ENCODE measurements around the gene NOC4L. TPM values are rescaled to one million over a fixed set of nuclear protein-coding genes. Genes with fewer than 3 reads are reported as not detected.
"Not testable (repeated sequence)": the region's sequence is repeated elsewhere in the genome, so short reads cannot be mapped to it uniquely, and the experiment has no call there.

The NOC4L gene
- total RNA-seq, 1 donor from 2014 or later, result 9.5 TPM

GRCh38 chr12:132186857-132187620 is 42.8 kb downstream of the NOC4L start:
- DNase-seq (no peak), ATAC-seq (ENCODE audit: poor library complexity) (no peak)
- intact Hi-C loops (cut with DNase I), result no loop called here

DNA sequence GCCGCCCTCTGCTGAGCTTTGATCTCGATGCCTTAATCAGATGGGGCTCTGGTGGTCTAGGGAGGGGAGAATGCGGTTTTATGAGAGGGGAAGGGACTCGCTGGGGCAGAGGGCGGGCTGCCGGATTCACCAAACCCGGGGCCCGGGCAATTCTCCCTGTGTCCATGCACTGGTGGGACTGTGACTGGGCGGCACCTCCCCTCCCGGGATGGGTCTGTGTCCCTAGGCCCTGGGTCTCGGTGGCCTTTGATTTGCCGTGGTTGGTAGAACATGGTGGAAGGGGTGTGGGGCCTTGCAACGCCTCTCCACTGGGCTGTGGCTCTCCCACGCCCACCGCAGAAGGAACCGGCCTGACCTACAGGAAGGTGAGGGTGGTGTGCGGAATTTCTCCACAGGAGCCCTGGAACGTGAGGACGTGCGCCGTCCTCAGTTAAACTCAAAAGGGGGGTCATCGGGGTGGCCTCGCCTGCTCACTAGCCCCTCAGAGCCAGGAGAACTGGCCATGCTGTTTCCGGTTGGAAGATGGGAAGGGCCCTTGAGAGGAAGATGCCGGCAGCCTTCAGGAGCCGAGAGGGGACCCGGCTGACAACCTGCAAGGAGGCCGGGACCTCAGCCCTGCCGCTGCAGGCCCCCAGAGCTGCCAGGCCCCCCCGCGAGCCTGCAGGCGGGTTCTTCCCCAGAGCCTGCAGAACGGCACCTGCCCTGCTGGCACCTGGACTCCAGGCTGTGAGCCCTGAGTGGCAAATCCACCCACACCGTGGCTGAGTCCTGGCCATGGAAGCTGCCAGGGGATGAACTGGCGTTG is 43.6 kb downstream of the NOC4L start:
- ATAC-seq (ENCODE audit: poor library complexity), result no peak
- intact Hi-C loops (cut with DNase I), result no loop called here
- DNase-seq, result no peak

DNA sequence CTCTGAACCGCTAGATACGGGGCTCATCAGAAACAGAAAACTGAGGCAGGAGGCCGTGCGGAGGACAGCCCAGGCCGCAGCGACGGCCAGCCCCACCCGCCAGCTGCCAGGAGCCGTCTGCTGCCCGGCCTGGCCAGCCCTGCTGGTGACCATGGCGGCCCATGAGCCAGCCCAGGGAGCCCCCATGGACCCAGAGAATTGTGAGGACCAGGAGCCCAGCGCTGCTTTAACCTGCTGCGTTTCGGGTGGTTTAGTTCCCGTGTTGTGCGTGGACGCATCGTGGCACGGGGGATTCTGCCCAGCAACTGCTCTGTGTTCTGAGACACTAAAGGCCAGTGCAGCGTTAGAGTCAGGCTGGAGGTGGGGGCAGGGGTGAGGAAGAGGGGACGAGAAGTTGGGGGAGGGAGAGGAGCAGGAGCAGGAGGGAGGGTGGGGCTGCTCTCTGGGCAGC is 44.2 kb downstream of the NOC4L start:
- ATAC-seq (ENCODE audit: poor library complexity) (no peak), DNase-seq (no peak)
- intact Hi-C loops (cut with DNase I), result no loop called here

GRCh38 chr12:132188916-132189325 is 44.7 kb downstream of the NOC4L start:
- no peak for DNase-seq
- intact Hi-C loops (cut with DNase I), result no loop called here

GRCh38 chr12:132189378-132190011 is 45.2 kb downstream of the NOC4L start:
- ATAC-seq (ENCODE audit: poor library complexity), result peak; percentile 98
- intact Hi-C loops (cut with DNase I), result no loop called here
- peak; percentile 96 for DNase-seq

More at GRCh38 chr12:132188916-132189325, 44.7 kb downstream of the NOC4L start:
- no peak for ATAC-seq (ENCODE audit: poor library complexity)

GRCh38 chr12:132190012-132190755 is 45.9 kb downstream of the NOC4L start:
- intact Hi-C loops (cut with DNase I), result no loop called here
- peak; percentile 31 for ATAC-seq (ENCODE audit: poor library complexity)
- DNase-seq, result peak; percentile 53

DNA sequence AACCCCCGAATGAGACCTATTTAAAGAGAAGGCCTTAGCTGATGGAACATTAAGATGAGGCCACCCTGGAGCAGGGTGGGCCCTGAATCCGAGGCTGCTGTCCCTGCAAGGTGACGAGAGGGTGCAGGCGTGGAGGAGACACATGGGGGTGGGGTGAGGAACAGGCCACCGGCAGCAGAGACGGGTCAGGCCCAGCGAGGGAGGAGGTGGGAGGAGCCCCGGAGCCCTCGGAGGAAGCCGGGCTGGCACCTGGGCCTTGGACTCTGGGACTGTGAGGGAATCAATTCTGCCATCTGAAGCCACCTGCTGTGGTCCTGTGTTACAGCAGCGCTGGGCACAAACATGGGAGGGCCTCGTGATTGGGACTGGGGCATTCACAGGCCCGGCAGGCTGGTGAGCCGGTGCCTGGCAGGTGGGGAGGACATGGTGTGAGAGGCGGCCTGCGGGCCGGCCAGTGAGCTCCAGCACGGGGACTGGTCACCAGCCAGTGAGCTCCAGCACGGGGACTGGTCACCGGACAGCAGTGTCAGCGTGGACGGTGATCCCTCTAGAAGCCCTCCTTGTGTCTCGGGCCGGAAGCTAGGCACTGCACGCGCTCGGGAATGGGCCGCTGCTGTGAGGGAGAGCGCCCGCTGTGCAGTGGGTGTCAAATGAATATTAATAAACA is 46.7 kb downstream of the NOC4L start:
- intact Hi-C loops (cut with DNase I), result no loop called here
- ATAC-seq (ENCODE audit: poor library complexity) (no peak), DNase-seq (no peak)

DNA sequence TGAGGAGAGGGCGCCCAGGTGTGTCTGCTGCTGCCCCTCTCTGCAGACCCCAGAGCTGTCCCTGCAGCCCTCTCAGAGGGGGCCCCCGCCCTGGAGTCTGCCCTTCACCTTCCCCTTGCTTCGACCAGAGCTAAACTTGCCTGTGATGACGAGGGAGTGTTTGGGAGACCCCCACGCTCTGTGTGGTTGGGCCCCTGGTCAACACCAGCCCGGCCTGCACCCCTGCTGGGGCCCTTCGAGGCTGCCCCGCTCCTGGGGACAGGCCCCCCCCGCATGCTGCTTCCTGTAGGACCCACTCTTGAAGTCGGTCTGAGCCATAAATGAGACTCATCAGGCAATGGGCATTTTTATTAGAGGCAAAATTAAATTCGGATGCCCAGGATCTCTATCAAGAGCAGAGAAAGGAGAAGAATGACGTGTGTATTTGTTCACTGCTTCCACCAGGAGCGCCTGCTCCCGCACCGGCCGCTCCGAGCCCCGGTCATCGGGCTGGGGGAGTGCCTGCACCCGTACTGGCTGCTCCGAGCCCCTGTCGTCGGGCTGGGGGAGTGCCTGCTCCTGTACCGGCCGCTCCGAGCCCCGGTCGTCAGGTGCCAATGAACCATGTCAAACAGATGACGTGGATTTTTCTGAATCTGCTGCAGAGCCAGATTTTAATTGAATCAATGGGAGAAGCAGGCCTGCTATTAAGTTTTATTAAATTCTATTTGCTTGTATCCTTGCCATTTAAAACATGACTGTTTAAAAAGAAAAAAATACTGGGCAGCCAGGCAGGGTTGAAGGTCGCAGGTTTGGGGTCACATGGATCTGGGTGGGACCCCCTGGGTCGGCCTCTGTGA is 47.7 kb downstream of the NOC4L start:
- intact Hi-C loops (cut with DNase I), result no loop called here
- ATAC-seq (ENCODE audit: poor library complexity) (no peak), DNase-seq (no peak)

DNA sequence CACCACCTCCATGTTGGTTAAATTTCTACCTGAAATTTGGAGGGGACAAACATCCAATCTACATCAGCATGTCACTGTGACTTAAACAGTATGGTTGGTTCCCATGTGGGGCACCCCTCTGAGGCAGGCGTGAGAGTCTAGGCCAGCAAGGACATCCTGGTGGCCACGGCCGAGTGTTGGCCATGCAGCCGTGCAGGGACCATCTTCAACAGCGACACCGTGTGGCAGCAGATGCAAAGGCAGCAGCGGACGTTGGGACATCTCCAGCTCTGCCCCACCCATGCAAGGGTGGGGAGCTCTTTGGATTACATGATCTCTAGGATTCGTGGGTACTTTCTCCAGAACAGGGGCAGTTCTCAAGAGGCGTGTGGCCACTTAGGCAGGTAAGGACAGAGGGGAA is 49.8 kb downstream of the NOC4L start:
- intact Hi-C loops (cut with DNase I), result no loop called here
- DNase-seq (no peak), ATAC-seq (ENCODE audit: poor library complexity) (no peak)

DNA sequence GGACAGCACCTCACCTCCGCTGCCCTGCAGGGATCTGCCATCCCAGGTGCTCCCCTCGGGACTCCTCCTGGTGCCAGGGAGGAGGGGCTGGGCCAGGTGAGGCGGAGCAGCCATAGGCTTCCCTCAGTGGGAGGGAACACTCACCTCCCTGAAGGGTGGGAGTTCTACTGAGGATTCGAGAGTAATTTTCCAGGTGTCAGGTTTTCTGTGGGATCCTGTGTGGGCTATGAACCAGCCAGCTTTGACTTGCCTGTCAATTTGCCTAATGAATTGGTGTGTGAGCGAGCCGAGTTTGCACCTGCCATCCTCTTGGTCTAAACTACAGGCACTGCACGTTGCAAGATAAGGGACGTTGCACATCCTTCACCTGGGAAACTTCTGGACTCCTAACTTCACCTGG is 50.3 kb downstream of the NOC4L start:
- DNase-seq, result no peak
- intact Hi-C loops (cut with DNase I), result no loop called here

GRCh38 chr12:132195242-132195641 is 51.0 kb downstream of the NOC4L start:
- ATAC-seq (ENCODE audit: poor library complexity); DNase-seq; intact Hi-C loops (cut with DNase I): not testable (repeated sequence)

More for the DNA sequence above, 50.3 kb downstream of the NOC4L start:
- ATAC-seq (ENCODE audit: poor library complexity), result no peak

DNA sequence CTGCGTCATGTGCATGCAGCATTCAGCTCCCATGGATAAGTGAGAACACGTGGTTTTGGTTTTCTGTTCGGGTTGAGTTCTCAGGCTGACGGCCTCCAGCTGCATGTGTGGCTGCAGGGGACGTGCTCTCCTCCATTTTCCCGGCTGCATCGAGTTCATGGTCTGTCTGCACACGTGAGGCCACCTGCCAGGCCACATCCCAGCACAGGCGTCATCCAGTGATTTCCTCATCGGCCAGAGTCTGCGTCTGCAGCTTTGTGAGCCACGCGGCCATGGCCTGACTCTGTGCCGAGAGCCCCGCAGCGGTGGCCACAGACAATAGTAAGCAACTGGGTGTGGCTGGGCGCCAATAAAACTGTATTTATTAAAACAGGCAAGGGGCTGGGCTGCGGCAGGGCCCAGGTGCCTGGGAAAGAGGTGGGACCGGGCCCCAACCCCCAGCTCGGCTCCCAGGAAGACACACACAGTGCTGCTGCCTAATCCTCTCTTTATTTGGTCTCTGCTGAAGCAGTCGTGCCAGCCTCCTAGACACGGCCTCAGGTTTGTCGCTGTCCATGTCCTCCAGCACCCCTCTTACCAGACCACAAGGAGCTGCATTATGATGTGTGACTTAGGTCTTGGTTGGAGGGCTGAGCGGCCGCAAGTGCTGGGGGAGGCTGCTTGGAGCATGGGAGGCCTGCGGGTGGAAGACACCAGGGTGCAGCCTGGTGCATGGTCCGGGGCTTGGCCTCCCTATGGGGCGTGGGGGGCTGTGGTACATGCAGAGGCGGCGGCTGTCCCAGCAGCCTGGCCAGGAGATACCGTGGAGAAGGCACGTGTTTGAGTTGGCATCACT is 52.0 kb downstream of the NOC4L start:
- intact Hi-C loops (cut with DNase I), result no loop called here
- no peak for ATAC-seq (ENCODE audit: poor library complexity)
- no peak for DNase-seq

DNA sequence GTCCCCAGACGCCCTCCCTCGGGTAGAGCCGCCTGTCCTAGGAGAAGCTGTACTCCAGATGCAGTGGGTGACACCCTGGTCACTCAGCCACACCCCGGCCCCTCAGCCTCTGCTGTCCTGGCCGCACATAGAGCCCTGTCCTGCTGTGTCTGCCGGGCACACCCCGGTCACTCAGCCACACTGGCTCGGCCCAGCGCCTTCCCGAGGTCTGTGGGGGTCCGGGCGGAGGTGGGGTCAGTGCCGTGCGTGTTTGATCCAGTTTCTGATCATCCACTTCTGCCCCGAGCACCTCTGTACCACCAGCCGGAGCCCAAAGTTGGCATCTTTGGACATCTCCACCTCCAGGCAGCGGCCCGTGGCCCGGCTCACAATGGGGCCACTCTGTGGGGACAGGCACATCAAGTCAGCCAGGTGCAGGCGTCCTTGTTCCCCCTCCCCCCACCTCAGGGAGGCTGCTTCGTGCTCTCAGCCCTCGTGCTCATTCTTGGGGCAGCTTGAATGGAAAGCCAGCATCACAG is 52.7 kb downstream of the NOC4L start:
- ATAC-seq (ENCODE audit: poor library complexity) (no peak), DNase-seq (no peak)
- intact Hi-C loops (cut with DNase I), result no loop called here

DNA sequence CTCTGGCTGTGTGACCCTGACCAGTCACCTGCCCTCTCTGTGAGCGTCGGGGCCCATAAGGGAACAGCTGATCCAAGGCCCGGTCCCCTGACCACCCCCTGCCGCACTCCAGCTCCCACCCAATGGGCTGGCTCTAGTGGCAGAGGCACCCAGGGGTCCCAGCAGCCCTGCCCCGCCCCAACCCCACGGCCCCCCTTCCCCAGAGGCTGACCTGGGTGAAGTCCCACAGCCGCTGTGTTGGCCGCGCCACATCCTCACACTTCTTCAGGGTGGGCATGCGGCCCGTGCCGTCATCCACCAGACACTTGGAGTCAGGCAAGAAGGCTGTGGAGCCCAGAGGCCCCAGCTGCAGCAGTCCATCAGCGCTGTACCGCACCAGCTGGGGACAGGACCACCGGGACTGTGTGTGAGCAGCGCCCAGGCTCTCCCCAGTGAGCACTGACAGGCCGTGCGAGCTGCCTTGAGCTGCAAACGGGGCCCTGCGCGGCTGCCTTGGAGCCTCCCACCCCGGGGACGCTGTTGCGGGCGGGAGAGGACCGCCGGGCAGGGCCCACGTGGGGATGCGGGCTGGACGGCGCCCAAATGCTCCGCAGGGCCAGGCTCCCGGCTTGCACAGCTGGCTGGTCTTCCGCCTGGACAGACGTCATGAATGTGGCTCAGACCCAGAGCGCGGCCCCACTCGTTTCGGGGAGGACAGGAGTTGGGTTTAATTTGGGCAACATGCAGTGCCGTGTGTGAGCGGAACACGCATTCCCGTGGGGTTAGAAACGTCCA is 53.5 kb downstream of the NOC4L start:
- intact Hi-C loops (cut with DNase I), result no loop called here
- DNase-seq (peak; percentile 69), ATAC-seq (ENCODE audit: poor library complexity) (peak; percentile 71)

GRCh38 chr12:132199101-132199500 is 54.8 kb downstream of the NOC4L start:
- no peak for ATAC-seq (ENCODE audit: poor library complexity)
- DNase-seq, result no peak

More at GRCh38 chr12:132199101-132199500, 54.8 kb downstream of the NOC4L start:
- intact Hi-C loops (cut with DNase I), result no loop called here
